ENCODE data around the gene USP34.
"Not testable (repeated sequence)": the region's sequence is repeated elsewhere in the genome, so short reads cannot be mapped to it uniquely, and the experiment has no call there.

The USP34 gene, protein sequence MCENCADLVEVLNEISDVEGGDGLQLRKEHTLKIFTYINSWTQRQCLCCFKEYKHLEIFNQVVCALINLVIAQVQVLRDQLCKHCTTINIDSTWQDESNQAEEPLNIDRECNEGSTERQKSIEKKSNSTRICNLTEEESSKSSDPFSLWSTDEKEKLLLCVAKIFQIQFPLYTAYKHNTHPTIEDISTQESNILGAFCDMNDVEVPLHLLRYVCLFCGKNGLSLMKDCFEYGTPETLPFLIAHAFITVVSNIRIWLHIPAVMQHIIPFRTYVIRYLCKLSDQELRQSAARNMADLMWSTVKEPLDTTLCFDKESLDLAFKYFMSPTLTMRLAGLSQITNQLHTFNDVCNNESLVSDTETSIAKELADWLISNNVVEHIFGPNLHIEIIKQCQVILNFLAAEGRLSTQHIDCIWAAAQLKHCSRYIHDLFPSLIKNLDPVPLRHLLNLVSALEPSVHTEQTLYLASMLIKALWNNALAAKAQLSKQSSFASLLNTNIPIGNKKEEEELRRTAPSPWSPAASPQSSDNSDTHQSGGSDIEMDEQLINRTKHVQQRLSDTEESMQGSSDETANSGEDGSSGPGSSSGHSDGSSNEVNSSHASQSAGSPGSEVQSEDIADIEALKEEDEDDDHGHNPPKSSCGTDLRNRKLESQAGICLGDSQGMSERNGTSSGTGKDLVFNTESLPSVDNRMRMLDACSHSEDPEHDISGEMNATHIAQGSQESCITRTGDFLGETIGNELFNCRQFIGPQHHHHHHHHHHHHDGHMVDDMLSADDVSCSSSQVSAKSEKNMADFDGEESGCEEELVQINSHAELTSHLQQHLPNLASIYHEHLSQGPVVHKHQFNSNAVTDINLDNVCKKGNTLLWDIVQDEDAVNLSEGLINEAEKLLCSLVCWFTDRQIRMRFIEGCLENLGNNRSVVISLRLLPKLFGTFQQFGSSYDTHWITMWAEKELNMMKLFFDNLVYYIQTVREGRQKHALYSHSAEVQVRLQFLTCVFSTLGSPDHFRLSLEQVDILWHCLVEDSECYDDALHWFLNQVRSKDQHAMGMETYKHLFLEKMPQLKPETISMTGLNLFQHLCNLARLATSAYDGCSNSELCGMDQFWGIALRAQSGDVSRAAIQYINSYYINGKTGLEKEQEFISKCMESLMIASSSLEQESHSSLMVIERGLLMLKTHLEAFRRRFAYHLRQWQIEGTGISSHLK (N-terminal part only)

DNA sequence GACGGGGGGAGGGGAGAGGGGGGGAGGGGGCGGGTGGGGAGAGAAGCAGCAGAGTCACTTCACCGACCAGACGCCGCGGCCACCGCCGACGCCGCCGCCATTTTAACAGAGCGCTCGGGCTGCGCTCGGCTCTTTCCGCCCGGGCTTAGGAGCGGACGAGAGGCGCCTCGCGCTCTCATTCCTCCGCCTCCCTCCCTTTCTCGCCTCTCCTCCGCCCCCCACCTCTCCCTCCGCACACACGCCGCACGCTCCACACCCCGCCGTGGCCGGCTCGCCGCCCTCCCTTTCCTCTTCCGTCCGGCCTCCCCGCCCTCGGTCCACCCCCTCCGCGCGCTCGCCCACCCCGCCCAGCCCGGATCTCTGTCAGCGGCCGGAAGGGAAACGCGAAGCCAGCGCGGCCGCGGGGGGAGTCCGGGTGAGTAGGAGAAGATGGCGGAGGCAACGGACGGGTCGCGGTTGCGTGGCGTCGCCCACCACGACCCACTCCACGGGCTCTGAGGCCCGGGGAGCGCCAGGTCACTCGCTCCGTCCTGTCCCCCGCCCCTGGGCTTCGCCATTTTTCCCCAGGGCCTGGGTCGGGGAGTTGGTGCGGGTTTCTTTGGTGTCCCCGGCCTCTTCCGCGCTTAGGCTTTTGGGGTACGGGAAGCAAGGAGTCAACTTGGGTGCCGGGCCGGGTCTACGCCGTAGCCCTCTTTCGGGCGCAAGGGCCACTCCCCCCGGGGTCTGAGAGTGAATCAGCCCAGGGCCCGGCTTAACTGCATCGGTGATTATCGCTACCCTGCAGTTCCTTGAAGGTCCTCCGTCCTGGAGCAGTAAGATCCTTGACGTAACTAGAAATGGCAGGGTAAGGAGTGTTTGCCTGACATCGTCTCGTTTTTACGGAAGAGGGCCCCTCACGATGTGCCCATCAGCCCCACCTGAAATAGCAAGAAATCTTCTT lies at the start of gene USP34:
USP34 (minus strand) TSS at position 123 of the 940 bp plus-strand sequence. CDS start 395 bp downstream, outside the sequence.
- peak; percentile 84 for DNase-seq (ENCODE audit: low read depth)

DNA sequence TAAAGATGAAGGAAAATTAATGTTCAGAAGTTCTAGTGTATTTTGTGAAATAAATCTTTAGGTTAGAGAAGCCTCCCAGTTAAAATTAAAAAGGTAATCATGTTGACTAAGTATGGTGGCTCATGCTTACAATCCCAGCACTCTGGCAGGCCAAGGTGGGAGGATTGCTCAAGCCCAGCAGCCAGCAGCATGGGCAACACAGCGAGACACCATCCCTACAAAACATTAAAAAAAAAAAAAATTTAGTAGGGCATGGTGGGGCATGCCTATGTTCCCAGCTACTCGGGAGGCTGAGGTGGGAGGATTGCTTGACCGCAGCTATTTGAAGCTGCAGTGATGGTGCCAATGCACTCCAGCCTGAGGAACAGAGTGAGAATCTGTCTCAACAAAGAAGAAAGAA lies 49.4 kb upstream of the USP34 start:
- DNase-seq (ENCODE audit: low read depth) = no peak

DNA sequence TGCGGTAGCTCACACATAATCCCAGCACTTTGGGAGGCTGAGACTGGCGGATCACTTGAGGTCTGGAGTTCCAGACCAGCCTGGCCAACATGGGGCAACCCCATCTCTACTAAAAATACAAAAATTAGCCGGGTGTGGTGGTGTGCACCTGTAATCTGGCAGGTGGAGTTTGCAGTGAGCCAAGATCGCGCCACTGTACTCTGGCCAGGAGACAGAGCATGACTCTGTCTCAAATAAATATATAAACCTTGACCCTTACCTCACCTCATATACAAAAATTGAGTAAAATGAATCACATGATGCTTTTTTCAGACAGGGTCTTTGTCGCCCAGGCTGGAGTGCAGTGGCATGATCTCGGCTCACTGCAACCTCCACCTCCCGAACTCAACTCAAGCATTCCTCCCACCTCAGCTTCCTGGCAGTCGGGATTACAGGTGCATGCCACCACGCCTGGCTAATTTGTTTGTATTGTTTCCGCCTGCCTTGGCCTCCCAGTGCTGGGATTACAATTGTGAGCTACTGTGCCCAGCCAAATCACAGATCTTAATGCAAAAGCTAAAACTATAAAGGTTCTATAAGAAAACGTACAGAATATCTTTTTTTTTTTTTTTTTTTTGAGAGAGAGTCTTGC lies 42.0 kb upstream of the USP34 start:
- DNase-seq (ENCODE audit: low read depth) = no peak

DNA sequence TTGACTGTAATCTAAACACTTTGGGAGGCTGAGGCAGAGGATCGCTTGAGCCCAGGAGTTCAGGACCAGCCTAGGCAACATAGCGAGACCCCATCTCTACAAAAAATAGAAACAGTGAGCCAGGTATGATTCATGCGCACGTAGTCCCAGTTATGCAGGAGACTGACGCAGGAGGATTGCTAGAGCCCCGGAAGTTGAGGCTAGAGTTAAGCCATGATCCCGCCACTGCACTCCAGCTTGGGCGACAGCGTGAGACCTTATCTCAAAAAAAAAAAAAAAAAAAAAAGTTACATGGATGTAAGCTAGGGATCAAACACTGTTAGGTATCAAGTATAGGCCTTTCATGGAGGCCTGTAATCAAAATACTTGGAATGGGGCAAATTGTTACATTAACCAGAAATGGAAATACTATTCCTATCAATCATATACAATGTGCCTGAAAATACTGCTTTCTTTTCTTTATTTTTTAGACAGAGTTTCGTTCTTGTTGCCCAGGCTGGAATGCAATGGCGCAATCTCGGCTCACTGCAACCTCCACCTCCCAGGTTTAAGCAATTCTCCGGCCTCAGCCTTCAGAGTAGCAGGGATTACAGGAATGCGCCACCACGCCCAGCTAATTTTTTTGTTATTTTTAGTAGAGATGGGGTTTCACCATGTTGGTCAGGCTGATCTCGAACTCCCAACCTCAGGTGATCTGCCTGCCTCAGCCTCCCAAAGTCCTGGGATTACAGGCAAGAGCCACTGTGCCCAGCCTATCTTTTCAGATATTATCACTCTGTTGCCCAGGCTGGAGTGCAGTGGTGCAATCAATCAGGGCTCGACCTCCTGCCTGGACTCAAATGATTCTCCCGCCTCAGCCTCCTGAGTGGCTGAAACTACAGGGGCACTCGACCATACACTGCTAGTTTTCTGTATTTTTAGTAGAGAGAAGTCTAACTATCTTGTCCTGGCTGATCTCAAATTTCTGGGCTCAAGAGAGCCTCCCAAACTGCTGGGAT lies 40.1 kb upstream of the USP34 start:
- DNase-seq (ENCODE audit: low read depth) = no peak

DNA sequence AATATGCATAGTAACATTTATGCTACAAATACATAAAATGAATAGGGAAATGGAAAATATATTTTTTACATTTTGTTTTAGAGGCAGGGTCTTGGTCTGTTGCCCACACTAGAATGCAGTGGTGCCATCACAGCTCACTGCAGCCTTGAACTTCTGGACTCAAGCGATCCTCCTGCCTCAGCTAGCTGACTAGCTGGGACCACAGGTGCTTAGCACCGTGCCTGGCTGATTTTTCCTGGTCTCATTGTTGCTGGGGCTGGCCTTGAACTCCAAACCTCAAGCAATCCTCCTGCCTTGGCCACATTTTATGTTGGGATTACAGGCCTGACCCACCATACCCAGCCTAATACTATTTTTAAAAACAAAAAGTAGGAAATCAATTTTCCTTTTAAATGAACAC lies 34.1 kb upstream of the USP34 start:
- no peak for DNase-seq (ENCODE audit: low read depth)

DNA sequence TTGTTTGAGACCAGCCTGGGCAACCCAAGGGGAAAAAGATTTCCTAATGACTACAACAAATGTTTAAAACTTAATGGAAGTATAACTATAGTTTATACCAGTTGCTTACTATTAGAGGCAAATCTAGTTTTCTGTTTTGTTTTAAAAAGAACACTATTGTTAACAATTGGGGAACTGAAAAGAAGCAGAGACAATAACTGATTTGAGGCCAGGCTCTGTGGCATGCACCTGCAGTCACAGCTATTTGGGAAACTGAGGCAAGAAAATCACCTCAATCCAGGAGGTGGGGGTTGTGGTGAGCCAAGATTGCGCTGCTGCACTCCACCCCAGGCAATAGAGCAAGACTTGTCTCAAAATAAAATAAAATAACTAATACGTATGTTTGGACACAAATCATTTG lies 28.2 kb upstream of the USP34 start:
- DNase-seq (ENCODE audit: low read depth) = no peak

DNA sequence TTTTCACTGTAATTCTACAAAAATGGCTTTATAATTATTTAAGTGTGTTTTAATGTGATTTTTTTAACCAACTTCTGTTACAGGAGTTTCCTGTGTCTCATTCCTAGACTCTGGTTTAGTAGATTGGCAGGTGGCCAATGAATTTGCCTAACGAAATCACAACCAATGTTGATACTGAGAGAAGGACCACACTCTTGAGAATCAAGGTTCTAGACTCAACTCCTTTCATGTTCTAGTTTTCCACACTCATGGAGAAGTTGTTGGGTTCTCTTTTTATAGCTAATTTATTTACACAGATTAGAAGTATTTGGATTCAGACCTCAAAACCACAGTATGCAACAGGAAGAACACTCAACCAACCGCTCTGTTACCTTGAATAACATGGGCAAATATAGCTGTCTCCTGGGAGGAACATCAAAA lies 22.6 kb upstream of the USP34 start:
- no peak for DNase-seq (ENCODE audit: low read depth)

DNA sequence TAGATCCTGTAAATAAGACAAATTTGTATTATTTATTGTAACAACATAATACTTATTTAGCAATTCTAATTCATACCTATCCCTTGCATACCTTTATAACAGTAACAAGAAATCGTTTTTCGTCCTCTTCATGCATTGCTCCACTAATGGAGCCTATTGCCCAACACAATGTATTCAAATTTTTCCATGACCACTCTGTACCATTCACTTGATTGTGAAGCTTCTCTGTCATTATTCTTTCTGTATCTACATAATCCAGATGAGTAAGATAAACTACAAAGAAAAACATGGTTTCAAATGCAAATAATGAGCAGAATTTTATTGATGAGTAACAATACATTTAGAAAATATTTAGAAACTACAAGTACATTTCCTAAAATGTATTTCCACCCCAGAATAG lies 21.6 kb upstream of the USP34 start:
- DNase-seq (ENCODE audit: low read depth) = no peak

DNA sequence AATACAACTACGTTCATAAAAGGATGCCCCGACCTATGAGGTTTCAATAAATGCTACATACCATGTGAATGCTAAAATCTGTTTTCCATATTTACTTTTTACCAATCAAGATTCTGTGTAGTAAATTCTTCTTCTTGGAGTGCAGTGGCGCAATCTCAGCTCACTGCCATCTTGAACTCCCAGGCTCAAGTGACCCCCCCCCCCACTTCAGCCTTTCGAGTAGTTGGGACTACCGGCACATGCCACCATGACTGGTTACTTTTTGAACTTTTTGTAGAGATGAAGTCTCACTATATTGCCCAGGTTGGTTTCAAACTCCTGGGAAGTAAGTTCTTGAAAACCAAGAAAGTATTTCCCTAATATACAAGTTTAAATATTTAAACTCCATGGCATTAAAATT lies 14.4 kb upstream of the USP34 start:
- DNase-seq (ENCODE audit: low read depth) = no peak

DNA sequence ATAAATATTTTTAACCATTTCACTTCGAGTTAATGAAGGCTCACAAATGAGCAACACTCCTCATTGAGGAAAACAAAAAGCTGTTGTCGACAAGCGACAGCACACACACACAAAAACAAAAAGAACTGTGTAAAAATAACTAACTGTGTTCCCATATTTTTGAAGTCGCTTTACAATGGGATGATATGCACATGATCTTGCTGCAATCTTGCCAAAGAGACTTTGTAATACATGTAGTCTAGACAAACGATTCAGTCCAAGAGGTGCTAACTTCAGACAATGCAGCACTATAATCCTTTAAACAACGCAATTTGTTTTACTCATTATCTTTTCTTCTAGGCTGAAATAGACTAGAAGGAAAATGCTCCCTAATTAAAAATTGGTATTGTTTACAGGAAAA lies 7.2 kb upstream of the USP34 start:
- no peak for DNase-seq (ENCODE audit: low read depth)

DNA sequence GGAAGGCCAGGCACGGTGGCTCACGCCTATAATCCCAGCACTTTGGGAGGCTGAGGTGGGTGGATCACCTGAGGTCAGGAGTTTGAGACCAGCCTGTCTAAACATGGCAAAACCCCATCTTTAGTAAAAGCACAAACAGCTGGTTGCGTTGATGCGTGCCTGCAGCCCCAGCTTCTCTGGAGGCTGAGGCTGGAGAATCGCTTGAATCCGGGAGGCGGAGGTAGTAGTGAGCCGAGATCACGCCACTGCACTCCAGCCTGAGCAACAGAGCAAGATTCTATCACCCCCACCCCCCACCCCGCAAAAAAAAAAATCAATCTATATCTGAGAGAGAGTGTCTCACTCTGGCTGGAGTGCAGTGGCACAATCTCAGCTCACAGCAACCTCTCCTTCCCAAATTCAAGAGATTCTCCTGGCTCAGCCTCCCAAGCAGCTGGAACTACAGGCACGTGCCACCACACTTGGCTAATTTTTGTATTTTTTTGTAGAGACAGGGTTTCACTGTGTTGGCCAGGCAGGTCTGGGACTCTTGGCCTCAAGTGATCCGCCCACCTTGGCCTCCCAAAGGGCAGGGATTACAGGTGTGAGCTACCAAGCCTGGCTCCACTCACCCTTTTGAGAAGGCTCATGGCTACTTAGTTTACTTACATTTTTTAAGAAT lies 6.2 kb upstream of the USP34 start:
- DNase-seq (ENCODE audit: low read depth) = not testable (repeated sequence)

DNA sequence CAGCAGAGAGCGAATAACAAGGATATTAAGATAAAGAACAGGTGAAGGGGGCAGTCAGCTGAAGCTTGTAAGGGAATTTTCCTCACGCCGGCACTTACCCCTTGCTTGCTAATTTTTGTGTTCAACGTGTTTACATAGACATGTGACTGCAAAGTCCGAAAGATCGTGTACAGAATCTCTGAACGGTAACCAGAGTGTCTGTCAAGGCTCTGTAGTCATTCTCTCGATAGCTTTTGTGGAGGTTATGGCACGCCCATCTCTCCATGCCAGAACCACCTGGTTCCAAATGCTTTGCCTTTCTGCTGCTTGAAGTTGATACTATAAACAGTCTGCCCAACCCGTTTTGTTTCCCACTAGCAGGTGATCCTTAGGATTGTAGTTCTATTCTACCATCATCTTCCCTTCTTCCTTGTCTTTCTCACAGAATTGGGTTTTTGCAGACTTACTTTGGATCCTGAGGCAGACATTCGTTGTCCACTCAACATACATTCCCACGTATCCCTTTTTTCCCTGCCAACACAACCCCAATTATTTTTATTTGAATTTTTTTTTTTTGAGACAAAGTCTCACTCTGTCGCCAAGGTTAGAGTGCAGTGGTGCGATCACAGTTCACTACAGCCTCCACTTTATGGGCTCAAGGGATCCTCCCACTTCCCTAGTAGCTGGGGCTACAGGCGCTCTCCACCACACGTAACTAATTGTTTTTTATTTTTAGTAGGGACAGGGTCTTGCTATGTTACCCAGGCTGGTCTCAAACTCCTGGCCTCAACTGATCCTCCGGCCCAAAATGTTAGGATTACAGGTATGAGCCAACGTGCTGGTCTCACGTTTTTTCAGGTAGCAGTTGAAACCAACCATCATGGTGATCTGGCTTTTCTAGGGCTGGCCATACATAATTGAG lies 1.3 kb upstream of the USP34 start:
- DNase-seq (ENCODE audit: low read depth) = no peak

DNA sequence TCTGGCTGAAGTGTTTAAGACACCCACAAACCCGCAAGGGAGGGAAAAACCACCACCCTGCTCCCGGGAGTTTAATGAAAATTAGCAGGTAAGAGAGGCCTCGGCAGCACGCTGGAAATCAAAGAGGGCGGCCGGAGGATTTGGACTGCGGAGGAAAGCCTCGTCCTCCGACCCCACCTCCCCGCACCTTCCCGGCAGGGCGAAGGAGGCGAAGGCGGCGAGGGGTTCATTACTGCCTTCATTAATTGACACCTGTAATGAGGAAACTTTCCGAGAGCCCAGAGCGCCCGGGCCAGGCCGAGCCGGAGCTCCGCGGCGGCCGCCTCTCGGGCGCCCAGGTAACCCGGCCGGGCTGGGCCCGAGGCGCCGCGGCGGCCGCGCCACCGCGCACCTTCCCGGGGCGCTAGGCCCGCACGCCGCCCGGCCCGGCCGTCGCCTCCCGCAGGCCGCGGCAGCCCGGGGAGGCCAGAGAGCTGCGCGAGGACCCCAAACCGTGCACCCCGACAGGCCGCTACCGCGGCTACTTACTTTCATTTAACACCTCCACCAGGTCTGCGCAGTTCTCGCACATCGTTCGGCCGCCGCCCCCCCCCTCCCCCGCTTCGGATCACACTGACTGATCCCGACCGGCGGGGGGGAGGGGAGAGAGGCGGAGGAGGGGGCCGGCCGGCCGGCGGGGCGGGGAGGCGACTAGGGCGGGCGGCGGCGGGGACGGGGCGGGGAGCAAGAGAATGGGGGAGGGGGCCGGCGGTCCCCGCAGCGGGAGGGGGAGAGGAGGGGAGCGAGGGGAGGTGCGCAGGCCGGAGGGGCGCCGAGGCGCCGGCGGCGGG lies 550 bp downstream of the USP34 start:
- peak; percentile 77 for DNase-seq (ENCODE audit: low read depth)

DNA sequence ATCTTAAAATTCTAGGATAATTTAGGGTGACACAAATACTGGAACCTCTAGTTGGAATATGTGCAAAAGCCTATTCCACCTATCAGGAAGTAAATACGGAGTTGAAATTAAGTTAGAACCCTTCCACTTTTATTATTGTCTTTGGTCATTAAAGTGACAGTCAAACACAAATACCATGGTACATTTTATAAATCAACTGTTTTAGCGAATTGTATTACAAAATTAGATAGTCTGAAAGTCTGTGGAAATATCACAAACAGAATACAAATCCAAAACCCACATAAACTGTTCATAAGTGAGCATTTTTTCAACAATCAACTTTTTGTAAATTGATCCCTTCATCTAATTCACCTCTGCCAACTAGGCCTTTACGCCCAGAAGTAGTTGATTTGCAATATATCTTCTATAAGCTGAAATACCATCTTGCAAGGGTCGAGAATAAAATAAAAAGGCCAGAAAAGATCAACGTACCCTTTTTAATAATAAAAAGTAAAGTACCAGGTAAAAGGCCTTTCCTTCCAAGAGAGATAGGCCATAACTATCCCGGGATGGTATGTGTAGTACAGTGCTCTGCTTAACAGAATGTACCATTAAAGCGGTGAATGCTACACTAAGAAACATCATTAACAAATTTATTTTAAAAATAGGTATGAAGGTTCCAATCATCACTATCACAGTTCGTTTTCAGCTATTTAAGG lies 1.3 kb downstream of the USP34 start:
- DNase-seq (ENCODE audit: low read depth) = no peak

DNA sequence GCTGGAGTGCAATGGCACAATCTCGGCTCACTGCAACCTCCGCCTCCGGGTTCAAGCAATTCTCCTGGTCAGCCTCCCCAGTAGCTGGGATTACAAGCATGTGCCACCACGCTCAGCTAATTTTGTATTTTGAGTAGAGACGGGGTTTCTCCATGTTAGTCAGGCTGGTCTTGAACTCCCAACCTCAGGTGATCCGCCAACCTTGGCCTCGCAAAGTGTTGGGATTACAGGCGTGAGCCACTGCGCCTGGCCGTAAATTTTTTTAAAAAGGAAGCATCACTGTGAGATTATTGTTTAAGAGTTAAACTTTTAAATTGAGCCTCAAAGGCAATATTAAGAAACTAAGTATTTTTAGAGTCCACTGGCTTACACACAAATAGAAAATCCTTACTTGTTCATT lies 2.7 kb downstream of the USP34 start:
- not testable (repeated sequence) for DNase-seq (ENCODE audit: low read depth)

DNA sequence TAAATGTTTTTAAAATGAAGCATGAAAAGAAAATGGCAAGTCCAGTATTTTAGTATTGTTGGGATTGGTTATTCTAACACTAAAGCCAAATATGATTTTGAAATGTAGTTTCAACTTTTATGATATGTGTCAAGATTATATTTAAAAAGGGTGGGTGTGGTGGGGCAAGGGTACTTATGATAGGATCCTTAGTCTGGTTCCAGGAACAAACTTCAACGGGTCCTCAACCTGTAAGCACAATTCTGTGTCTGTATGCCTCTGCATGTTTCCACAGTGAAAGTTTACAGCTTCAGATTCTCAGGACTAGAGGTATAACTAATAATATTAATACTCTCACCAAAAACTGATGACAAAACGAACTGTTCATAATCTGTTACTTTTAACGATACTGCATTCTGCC lies 5.8 kb downstream of the USP34 start:
- DNase-seq (ENCODE audit: low read depth) = no peak

All from stimulated activated CD4-positive, alpha-beta T cell treated with anti-CD3 and anti-CD28 coated beads, Interleukin-2, amount 100 ng/mL, for 4 hours (primary cell).